Neural crest cell (in vitro differentiated cells): Measurements from ENCODE around the gene NFATC1. TPM values are rescaled to one million over a fixed set of nuclear protein-coding genes. Genes with fewer than 3 reads are reported as not detected.

Source experiments
- DNase-seq: peaks from one replicate; pipeline ENCODE4 v3.0.0; 2021; ENCODE audit warnings: low read depth, mixed read lengths, low spot score
- H3K27ac Mint-ChIP-seq: one replicate; pipeline ENCODE4 v1.8.0; 2021; ENCODE audit warnings: mild to moderate bottlenecking, mixed read lengths; ENCODE audit not compliant: unreplicated experiment
- H3K27me3 Mint-ChIP-seq: 2 replicates; pipeline ENCODE4 v1.8.0; 2021; ENCODE audit warnings: low read depth, mild to moderate bottlenecking, mixed read lengths
- H3K36me3 Mint-ChIP-seq: 2 replicates; pipeline ENCODE4 v1.8.0; 2021; ENCODE audit warnings: low read depth, mild to moderate bottlenecking, mixed read lengths
- H3K4me1 Mint-ChIP-seq: 2 replicates; pipeline ENCODE4 v1.8.0; 2021; ENCODE audit warnings: mixed read lengths
- H3K4me3 Mint-ChIP-seq: one replicate; pipeline ENCODE4 v1.8.0; 2021; ENCODE audit warnings: mild to moderate bottlenecking, mixed read lengths
- H3K9me3 Mint-ChIP-seq: 2 replicates; pipeline ENCODE4 v1.8.0; 2021; ENCODE audit warnings: mixed read lengths
- total RNA-seq: library from RNA; stranded (reverse); gene quantifications from 2 replicates; pipeline ENCODE4 v1.2.1, GENCODE V29; 2021
- TF ChIP-seq, protein P1 (sequence below): fragments of 200-600 bp; sonication (generic); conservative IDR thresholded peaks from 2 replicates; pipeline ENCODE4 v1.5.0; 2021; ENCODE audit warnings: antibody characterized with exemption, mild to moderate bottlenecking

NFATC1 gene
- total RNA-seq, 1 donor from 2014 or later: 2.4 TPM

DNA sequence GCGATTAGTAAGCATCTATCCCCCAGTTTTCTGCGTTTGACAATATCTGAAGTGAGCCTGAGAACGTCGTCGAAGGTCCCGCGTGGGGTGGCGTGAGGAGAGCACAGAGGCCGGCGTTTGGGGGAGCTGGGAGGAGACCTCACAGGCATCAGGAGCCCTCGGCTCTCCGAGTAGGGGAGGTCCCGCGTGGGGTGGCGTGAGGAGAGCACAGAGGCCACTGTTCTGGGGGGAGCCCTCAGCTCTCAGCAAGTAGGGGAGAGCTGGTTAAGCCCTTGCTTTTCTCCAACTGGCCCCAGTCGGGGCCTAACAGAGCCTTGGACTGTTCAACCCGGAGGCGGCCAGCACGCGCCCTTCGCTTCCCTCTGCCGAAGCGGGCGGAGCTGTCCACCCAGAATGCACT lies 134.3 kb downstream of the NFATC1 start:
- H3K27ac Mint-ChIP-seq: no peak overlapping the region
- no peak for DNase-seq
- H3K27me3 Mint-ChIP-seq: peaks cover 26% of the 10 kb centered on the region
- no peak overlapping the region for H3K4me3 Mint-ChIP-seq
- no peaks in the 10 kb centered on the region for H3K36me3 Mint-ChIP-seq
- H3K4me1 Mint-ChIP-seq: peaks cover 11% of the 10 kb centered on the region
- H3K9me3 Mint-ChIP-seq: no peaks in the 10 kb centered on the region
- TF ChIP-seq, protein P1, sequence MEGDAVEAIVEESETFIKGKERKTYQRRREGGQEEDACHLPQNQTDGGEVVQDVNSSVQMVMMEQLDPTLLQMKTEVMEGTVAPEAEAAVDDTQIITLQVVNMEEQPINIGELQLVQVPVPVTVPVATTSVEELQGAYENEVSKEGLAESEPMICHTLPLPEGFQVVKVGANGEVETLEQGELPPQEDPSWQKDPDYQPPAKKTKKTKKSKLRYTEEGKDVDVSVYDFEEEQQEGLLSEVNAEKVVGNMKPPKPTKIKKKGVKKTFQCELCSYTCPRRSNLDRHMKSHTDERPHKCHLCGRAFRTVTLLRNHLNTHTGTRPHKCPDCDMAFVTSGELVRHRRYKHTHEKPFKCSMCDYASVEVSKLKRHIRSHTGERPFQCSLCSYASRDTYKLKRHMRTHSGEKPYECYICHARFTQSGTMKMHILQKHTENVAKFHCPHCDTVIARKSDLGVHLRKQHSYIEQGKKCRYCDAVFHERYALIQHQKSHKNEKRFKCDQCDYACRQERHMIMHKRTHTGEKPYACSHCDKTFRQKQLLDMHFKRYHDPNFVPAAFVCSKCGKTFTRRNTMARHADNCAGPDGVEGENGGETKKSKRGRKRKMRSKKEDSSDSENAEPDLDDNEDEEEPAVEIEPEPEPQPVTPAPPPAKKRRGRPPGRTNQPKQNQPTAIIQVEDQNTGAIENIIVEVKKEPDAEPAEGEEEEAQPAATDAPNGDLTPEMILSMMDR: no peak

- Mint-ChIP-seq H3K27me3 (peaks cover 32% of the 10 kb centered on the region), H3K9me3 (no peaks in the 10 kb centered on the region), H3K4me1 (peaks cover 11% of the 10 kb centered on the region), H3K27ac (peak overlapping the region; percentile 57), H3K4me3 (no peak overlapping the region), H3K36me3 (no peaks in the 10 kb centered on the region)
- TF ChIP-seq, protein P1: no peak
- no peak for DNase-seq
These were observed 135.1 kb downstream of the NFATC1 start for GRCh38 chr18:79530821-79531220.

DNA sequence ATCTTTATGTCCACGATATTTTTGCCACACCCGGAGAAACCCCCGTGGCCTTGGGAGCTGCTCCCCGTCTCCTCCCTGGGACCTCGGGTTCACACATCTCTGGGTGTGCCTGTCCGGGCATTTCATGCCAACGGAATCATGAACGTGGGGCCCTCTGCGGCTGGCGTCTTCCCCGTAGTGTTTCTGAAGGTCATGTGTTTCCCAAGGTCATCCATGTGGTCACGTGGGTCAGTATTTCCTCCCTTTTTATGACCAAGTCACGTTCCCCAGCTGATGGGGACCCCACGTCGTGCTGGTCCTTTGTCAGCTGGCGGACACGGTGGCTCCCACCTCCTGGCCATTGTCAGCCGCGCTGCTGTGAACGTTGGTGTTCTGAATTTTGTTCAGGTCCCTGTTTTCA lies 135.7 kb downstream of the NFATC1 start:
- TF ChIP-seq, protein P1: no peak
- Mint-ChIP-seq H3K27me3 (peaks cover 32% of the 10 kb centered on the region), H3K4me3 (no peak overlapping the region)

DNA sequence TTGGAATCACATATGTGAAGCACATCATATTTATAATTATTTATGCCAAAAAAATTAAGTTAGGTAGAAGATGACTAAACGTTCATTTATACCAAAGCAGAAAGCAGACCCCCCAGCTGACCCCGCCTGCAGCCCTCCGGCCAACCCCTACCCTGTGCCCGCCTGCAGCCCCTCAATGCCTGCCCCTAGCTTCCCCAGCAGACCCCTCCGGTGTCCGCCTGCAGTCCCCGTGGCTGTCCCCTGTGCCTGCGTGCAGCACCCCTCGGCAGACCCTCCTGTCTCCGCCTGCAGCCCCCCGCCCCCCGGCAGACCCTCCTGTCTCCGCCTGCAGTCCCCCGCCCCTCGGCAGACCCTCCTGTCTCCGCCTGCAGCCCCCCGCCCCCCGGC lies 136.2 kb downstream of the NFATC1 start:
- Mint-ChIP-seq H3K4me1 (peaks cover 11% of the 10 kb centered on the region), H3K27me3 (peaks cover 32% of the 10 kb centered on the region), H3K36me3 (no peaks in the 10 kb centered on the region), H3K27ac (no peak overlapping the region), H3K9me3 (no peaks in the 10 kb centered on the region), H3K4me3 (no peak overlapping the region)
- DNase-seq: no peak
- TF ChIP-seq, protein P1: no peak

More for the DNA sequence above, 135.7 kb downstream of the NFATC1 start:
- DNase-seq: no peak
- no peak overlapping the region for H3K27ac Mint-ChIP-seq
- H3K4me1 Mint-ChIP-seq: peaks cover 11% of the 10 kb centered on the region
- H3K9me3 Mint-ChIP-seq: no peaks in the 10 kb centered on the region
- no peaks in the 10 kb centered on the region for H3K36me3 Mint-ChIP-seq

GRCh38 chr18:79532313-79533007 lies 136.7 kb downstream of the NFATC1 start:
- DNase-seq: no peak
- Mint-ChIP-seq H3K36me3 (no peaks in the 10 kb centered on the region), H3K4me1 (peaks cover 11% of the 10 kb centered on the region), H3K27ac (no peak overlapping the region), H3K9me3 (peaks cover under 1% of the 10 kb centered on the region), H3K4me3 (no peak overlapping the region), H3K27me3 (peaks cover 32% of the 10 kb centered on the region)
- TF ChIP-seq, protein P1: no peak
